Measurements from ENCODE around the gene TMTC1.
A peak's percentile ranks its signal among the peaks of the same experiment; 100 is the strongest.

Gene TMTC1

GRCh38 chr12:29780084-29780483, 3.7 kb downstream of the TMTC1 start:
- no peak for DNase-seq (ENCODE audit: low read depth)

GRCh38 chr12:29778531-29778930, 5.2 kb downstream of the TMTC1 start:
- no peak for DNase-seq (ENCODE audit: low read depth)

- DNase-seq (ENCODE audit: low read depth): no peak
Measured at GRCh38 chr12:29773076-29773475, 10.7 kb downstream of the TMTC1 start.

GRCh38 chr12:29771786-29772185, 12.0 kb downstream of the TMTC1 start:
- no peak for DNase-seq (ENCODE audit: low read depth)

- DNase-seq (ENCODE audit: low read depth): no peak
Measured at GRCh38 chr12:29771165-29771564, 12.6 kb downstream of the TMTC1 start.

GRCh38 chr12:29769162-29769858, 14.4 kb downstream of the TMTC1 start:
- peak; percentile 84 for DNase-seq (ENCODE audit: low read depth)

- no peak for DNase-seq (ENCODE audit: low read depth)
Measured at GRCh38 chr12:29768372-29768771, 15.4 kb downstream of the TMTC1 start.

- no peak for DNase-seq (ENCODE audit: low read depth)
Measured at GRCh38 chr12:29763301-29763683, 20.4 kb downstream of the TMTC1 start.

- no peak for DNase-seq (ENCODE audit: low read depth)
Measured at GRCh38 chr12:29762637-29763300, 21.0 kb downstream of the TMTC1 start.

- DNase-seq (ENCODE audit: low read depth): no peak
Measured at GRCh38 chr12:29759950-29760349, 23.8 kb downstream of the TMTC1 start.

GRCh38 chr12:29756741-29757390, 26.9 kb downstream of the TMTC1 start:
- DNase-seq (ENCODE audit: low read depth): no peak

- no peak for DNase-seq (ENCODE audit: low read depth)
Measured at GRCh38 chr12:29754235-29755189, 29.2 kb downstream of the TMTC1 start.

GRCh38 chr12:29752121-29752520, 31.6 kb downstream of the TMTC1 start:
- no peak for DNase-seq (ENCODE audit: low read depth)

GRCh38 chr12:29751676-29752075, 32.1 kb downstream of the TMTC1 start:
- no peak for DNase-seq (ENCODE audit: low read depth)

GRCh38 chr12:29750928-29751220, 32.9 kb downstream of the TMTC1 start:
- DNase-seq (ENCODE audit: low read depth): no peak

GRCh38 chr12:29750131-29750927, 33.4 kb downstream of the TMTC1 start:
- DNase-seq (ENCODE audit: low read depth): no peak

GRCh38 chr12:29744365-29744764, 39.4 kb downstream of the TMTC1 start:
- DNase-seq (ENCODE audit: low read depth): no peak

GRCh38 chr12:29743801-29744200, 39.9 kb downstream of the TMTC1 start:
- DNase-seq (ENCODE audit: low read depth): peak; percentile 98

GRCh38 chr12:29743077-29743476, 40.7 kb downstream of the TMTC1 start:
- DNase-seq (ENCODE audit: low read depth): no peak

- DNase-seq (ENCODE audit: low read depth): no peak
Measured at GRCh38 chr12:29742646-29743045, 41.1 kb downstream of the TMTC1 start.
